Measurements from ENCODE around the gene THTPA.

THTPA gene

DNA sequence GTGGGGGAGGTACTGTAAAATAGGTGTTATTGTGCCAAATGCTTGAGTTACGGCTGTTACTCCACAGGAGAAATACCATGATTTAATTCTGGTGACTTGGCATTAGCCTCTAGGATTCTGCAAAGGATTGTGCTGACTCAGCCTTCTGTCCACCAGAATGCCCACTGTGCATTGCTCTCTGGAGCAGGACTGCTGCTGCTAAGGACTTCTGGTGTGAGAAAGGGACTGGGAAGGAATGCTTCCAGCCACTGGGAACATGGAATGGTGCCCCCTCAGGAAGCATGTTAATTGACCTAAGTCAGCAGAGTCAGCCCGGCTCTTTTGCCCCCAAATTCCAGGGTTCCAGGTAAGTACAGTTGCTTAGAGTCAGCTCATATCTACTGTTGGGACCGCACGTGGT is 37.4 kb upstream of the THTPA start:
- TF ChIP-seq, protein P1, sequence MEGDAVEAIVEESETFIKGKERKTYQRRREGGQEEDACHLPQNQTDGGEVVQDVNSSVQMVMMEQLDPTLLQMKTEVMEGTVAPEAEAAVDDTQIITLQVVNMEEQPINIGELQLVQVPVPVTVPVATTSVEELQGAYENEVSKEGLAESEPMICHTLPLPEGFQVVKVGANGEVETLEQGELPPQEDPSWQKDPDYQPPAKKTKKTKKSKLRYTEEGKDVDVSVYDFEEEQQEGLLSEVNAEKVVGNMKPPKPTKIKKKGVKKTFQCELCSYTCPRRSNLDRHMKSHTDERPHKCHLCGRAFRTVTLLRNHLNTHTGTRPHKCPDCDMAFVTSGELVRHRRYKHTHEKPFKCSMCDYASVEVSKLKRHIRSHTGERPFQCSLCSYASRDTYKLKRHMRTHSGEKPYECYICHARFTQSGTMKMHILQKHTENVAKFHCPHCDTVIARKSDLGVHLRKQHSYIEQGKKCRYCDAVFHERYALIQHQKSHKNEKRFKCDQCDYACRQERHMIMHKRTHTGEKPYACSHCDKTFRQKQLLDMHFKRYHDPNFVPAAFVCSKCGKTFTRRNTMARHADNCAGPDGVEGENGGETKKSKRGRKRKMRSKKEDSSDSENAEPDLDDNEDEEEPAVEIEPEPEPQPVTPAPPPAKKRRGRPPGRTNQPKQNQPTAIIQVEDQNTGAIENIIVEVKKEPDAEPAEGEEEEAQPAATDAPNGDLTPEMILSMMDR (IDR thresholded peaks at IDR 0.05; ENCODE audit: borderline replicate concordance, insufficient read depth, low read depth, low read length), result no peak

DNA sequence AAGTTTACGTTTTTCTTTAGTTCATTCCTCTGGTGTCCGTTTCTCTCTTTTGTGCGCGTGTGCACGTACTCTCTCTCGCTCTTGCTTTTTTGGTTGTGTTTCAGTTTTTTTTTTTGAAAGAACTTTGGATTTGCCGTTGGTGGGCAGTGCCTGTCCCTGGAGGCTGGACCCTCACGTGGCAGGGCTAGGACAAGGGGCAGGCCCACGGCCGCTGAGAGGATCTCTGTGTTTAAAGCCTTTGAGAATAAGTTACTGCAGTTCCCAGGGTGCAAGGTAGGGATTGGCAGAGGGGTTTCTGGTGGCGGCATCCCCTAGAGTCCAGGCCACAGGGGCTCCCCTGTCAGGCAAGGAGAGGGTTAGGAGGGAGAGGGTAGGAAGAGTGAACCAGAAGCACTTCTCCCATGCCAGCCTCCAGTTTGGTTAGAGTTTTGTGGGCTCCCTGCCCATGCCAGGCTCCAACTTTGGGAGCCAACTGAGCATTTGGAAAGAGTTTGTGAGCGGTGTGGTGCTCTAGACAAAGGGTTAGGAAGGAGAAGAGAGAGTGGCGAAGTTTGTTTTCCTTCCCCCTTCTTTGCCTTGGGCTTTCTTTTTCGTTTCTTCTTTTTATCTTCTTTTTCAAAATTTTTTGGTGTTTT is 35.1 kb upstream of the THTPA start:
- no peak overlapping the region for H3K4me3 ChIP-seq (ENCODE audit: low read depth, low read length)
- TF ChIP-seq, protein P1 (IDR thresholded peaks at IDR 0.05; ENCODE audit: borderline replicate concordance, insufficient read depth, low read depth, low read length), result no peak

More for the DNA sequence above, 37.4 kb upstream of the THTPA start:
- H3K4me3 ChIP-seq (ENCODE audit: low read depth, low read length), result no peak overlapping the region

DNA sequence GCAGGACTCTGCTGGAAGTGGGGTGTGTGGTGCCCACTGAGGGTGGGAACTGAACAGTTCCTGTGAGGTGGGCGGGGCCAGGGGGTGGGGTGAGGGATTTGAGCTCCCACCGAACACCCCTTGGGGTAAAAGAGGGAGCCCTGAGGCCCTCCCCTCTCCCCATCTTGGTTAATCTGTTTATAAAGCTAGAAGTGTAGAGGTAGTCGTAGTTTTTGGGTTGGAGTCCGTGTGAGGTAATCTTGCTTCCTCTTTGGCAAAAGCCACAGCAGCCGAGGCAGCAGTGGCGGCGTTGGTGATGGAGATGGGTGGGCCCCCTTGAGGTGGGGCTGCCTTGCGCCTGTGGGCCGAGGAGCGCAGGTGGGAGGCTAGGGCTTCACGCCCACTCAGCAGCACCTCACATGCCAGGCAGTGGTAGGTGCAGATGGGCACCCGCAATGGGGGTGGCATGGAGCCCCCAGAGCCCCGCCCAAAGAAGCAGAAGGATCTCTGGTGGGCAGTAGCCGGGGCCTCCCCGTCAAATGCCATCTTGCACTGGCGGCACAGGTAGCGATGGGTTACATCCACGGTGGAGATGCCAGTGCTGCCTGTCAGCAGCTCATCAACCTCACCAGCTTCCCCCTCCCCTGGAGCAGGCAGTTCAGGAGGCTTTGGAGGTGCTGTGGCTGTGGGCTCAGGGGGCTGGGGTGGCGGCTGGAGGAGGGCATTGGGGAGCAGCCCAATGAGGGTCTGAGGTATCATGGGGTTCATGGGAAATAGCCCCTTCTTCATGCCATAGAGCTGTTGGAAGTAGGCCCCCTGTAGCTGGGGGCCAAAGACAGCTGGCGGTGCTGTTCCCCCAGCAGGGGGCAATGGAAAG is 34.1 kb upstream of the THTPA start:
- no peak overlapping the region for H3K4me3 ChIP-seq (ENCODE audit: low read depth, low read length)
- TF ChIP-seq, protein P1 (IDR thresholded peaks at IDR 0.05; ENCODE audit: borderline replicate concordance, insufficient read depth, low read depth, low read length), result no peak

DNA sequence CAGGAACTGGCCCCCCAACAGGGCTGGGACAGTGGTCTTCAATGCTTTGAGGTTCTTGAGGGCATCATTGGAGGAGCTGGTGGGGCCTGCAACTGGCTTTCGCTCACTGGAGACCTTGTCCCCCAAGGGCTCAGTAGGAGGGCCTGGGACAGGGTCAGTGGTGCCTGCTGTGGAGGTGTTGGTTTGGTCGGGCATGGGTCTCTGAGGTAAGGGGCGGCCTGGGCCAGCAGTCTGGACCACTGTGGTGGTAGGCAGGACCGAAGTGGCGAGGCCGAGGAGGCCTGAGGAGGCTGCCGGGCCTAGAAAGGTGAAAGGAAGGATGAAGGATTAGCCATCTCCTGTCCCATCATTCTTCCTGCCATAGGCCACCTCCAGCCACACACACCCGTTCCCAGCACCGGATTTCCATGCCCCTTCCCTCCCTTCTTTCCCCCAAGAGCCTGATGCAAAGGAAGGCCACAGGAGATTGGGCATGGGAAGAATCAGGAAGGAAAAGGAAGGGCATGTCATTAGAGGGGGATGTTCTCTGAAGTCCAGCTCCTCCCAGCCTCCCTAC is 33.4 kb upstream of the THTPA start:
- no peak overlapping the region for H3K4me3 ChIP-seq (ENCODE audit: low read depth, low read length)
- TF ChIP-seq, protein P1 (IDR thresholded peaks at IDR 0.05; ENCODE audit: borderline replicate concordance, insufficient read depth, low read depth, low read length), result no peak

DNA sequence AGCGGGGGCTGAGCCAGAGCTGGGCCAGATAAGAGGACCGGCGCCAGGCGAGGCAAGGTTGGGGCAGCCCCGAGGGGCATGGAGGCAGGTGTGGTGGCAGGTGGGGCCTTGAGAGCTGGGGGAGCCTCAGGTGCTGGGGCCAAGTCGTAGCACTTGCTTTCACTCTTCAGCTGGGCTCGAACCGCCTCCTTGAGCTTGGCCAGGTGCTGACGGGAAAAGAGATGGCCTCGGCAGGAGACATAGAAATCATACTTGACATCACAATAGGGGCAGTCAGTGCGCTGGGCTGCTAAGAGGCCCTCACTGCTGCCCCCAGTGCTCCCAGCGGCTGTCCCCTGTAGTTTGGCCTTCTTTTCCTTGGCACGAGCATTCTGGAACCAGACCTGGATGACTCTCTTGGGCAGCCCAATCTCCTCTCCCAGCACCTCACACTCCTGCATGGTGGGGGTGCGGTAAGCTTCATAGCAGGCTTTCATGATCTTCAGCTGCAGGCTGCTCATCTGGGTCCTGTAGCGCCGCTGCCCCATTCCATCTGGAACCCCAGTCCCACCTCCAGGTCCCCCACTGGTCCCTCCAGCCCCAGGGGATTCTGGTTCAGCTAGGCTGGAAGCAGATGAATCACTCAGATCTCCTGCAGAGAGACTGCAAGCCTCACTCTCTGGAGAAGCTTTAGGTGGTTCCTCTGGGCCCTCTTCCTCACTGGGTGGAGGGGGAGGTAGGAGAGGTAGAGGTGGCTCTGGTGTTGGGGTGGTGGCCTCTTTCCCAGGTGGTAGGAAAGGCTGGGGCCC is 32.6 kb upstream of the THTPA start:
- no peak overlapping the region for H3K4me3 ChIP-seq (ENCODE audit: low read depth, low read length)
- TF ChIP-seq, protein P1 (IDR thresholded peaks at IDR 0.05; ENCODE audit: borderline replicate concordance, insufficient read depth, low read depth, low read length), result no peak

DNA sequence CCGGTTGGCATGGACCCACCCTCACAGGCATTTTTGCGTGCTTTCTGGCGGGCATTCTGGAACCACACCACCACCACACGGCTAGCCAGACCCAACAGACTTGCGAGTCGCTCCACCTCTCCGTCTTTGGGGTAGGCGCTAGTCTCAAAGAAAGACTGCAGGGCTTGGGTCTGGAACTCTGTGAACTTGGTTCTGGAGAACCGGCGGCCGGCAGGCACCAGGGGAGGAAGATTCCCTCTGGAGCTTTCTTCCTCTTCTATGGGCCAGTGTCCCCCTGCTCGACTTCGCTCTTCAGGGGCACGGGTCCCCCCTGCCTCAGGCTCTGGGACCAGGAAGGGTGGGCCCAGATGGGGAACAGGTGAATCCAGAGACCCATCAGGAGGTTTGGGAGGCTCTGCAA is 31.1 kb upstream of the THTPA start:
- TF ChIP-seq, protein P1 (IDR thresholded peaks at IDR 0.05; ENCODE audit: borderline replicate concordance, insufficient read depth, low read depth, low read length), result no peak
- no peak overlapping the region for H3K4me3 ChIP-seq (ENCODE audit: low read depth, low read length)
